Naive thymus-derived CD4-positive, alpha-beta T cell (primary cell): ENCODE results near the gene BICC1. TPM values are rescaled to one million over a fixed set of nuclear protein-coding genes. Genes with fewer than 3 reads are reported as not detected.

Source experiments
- ATAC-seq: fragments of 150-1000 bp; cut with Tn5 transposase; 2 replicates; pipeline ENCODE4 v1.10.0; 2021; ENCODE audit warnings: mild to moderate bottlenecking, moderate library complexity
- CTCF ChIA-PET: fragments of 350-600 bp; sonication (Branson Sonifier 250); formaldehyde crosslinking; loops from one replicate; lab custom pipeline; 2021; ENCODE audit warnings: antibody characterized with exemption; lab: Charles Lee
- POLR2A ChIA-PET: fragments of 350-600 bp; sonication (Branson Sonifier 250); formaldehyde crosslinking; loops from one replicate; lab custom pipeline; 2021; ENCODE audit warnings: antibody characterized with exemption, inconsistent platforms; lab: Charles Lee
- DNase-seq, 9 donors: peaks; one replicate each; pipeline versions ENCODE4 v3.0.0 to v3.0.0-alpha.2; 2020 to 2022; ENCODE audit warnings: mixed read lengths in 1 of 9
- H3K27ac ChIP-seq: one replicate; pipeline ENCODE4 v1.7.0; 2013; ENCODE audit warnings: mild to moderate bottlenecking, low read depth, low read length, moderate library complexity
- H3K27me3 ChIP-seq, 2 donors: one replicate each; pipeline ENCODE4 v1.7.0; 2013; ENCODE audit warnings: low read length in 2 of 2, mild to moderate bottlenecking in 2 of 2, moderate library complexity in 2 of 2; ENCODE audit not compliant: control insufficient read depth in 2 of 2, insufficient read depth in 2 of 2
- H3K36me3 ChIP-seq, 3 experiments: 1 replicate in 2 of 3; 2 replicates in 1 of 3; pipeline ENCODE4 v1.7.0; 2013; ENCODE audit warnings: low read length in 3 of 3, mild to moderate bottlenecking in 3 of 3, moderate library complexity in 1 of 3; ENCODE audit not compliant: insufficient read depth in 3 of 3, control insufficient read depth in 2 of 3
- H3K4me1 ChIP-seq, 2 donors: one replicate each; pipeline ENCODE4 v1.7.0; 2013; ENCODE audit warnings: low read length in 2 of 2, mild to moderate bottlenecking in 2 of 2, moderate library complexity in 1 of 2; ENCODE audit not compliant: control insufficient read depth in 2 of 2, insufficient read depth in 2 of 2
- H3K4me3 ChIP-seq: 2 replicates; pipeline ENCODE4 v1.7.0; 2013; ENCODE audit warnings: mild to moderate bottlenecking, low read length
- H3K9me3 ChIP-seq, 3 experiments: 1 replicate in 2 of 3; 2 replicates in 1 of 3; pipeline ENCODE4 v1.7.0; 2013; ENCODE audit warnings: low read length in 3 of 3; ENCODE audit not compliant: control insufficient read depth in 2 of 3
- H3K27ac Mint-ChIP-seq, 9 donors: one replicate each; pipeline ENCODE4 v1.8.0; 2020 to 2022; ENCODE audit warnings: mixed read lengths in 9 of 9, mild to moderate bottlenecking in 8 of 9, moderate library complexity in 5 of 9, inconsistent platforms in 2 of 9
- H3K27me3 Mint-ChIP-seq, 5 donors: one replicate each; pipeline ENCODE4 v1.8.0; 2021 to 2022; ENCODE audit warnings: mixed read lengths in 5 of 5, mild to moderate bottlenecking in 1 of 5
- H3K36me3 Mint-ChIP-seq, 5 donors: one replicate each; pipeline ENCODE4 v1.8.0; 2020 to 2022; ENCODE audit warnings: mixed read lengths in 5 of 5, mild to moderate bottlenecking in 3 of 5, inconsistent platforms in 1 of 5
- H3K4me1 Mint-ChIP-seq, 7 donors: one replicate each; pipeline ENCODE4 v1.8.0; 2020 to 2022; ENCODE audit warnings: mixed read lengths in 7 of 7, mild to moderate bottlenecking in 3 of 7, inconsistent platforms in 1 of 7
- H3K4me3 Mint-ChIP-seq, 10 donors: one replicate each; pipeline ENCODE4 v1.8.0; 2020 to 2022; ENCODE audit warnings: mild to moderate bottlenecking in 10 of 10, mixed read lengths in 10 of 10, moderate library complexity in 6 of 10, inconsistent platforms in 2 of 10
- H3K9me3 Mint-ChIP-seq, 11 donors: one replicate each; pipeline ENCODE4 v1.8.0; 2020 to 2022; ENCODE audit warnings: mixed read lengths in 11 of 11, mild to moderate bottlenecking in 4 of 11, inconsistent platforms in 1 of 11, moderate library complexity in 1 of 11
- intact Hi-C, 2 donors: fragments of 100-400 bp; cut with micrococcal nuclease; formaldehyde crosslinking; loops; one replicate each; pipeline ENCODE4 v1.15.1; 2023
- polyA plus RNA-seq, 2 donors: library from polyadenylated mRNA; unstranded; fragments of 300-500 nt; fragmentation: Illumina TruSeq; gene quantifications; one replicate each; pipeline ENCODE4 v1.2.3, GENCODE V29; 2021
- total RNA-seq, 6 experiments: library from RNA in 5 of 6; stranded (reverse) in 5 of 6; gene quantifications; 1 replicate in 5 of 6; 2 replicates in 1 of 6; pipeline ENCODE4 v1.2.3 and lab custom pipeline; 2021 to 2026

The BICC1 gene
- total and polyA plus RNA-seq, 7 experiments from 2014 or later: 0.05 to 0.10 TPM; not detected in 5

GRCh38 chr10:58477122-58477521, 35.5 kb upstream of the BICC1 start:
- H3K27me3 ChIP-seq: no peaks in the 10 kb centered on the region
- Mint-ChIP-seq H3K4me3 (no peak overlapping the region), H3K36me3 (no peaks in the 10 kb centered on the region), H3K27me3 (peaks cover 0 to 51% (median 29%) of the 10 kb centered on the region in 5 donors), H3K27ac (no peak overlapping the region), H3K9me3 (peaks cover 0 to 3% (median 0%) of the 10 kb centered on the region in 11 donors), H3K4me1 (peaks cover 0 to 4% (median 0%) of the 10 kb centered on the region in 7 donors)
- H3K9me3 ChIP-seq: no peaks in the 10 kb centered on the region
- H3K27ac ChIP-seq: no peak overlapping the region
- intact Hi-C loops: no loop called here
- ChIA-PET POLR2A (no interaction called here), CTCF (no interaction called here)
- no peak for ATAC-seq
- no peaks in the 10 kb centered on the region for H3K4me1 ChIP-seq
- no peaks in the 10 kb centered on the region for H3K36me3 ChIP-seq
- DNase-seq: no peak
- no peak overlapping the region for H3K4me3 ChIP-seq

- CTCF ChIA-PET: no interaction called here
- Histone ChIP-seq H3K27me3 (no peaks in the 10 kb centered on the region), H3K4me1 (no peaks in the 10 kb centered on the region), H3K36me3 (no peaks in the 10 kb centered on the region), H3K27ac (no peak overlapping the region), H3K4me3 (no peak overlapping the region), H3K9me3 (no peaks in the 10 kb centered on the region)
- peaks cover 0 to 3% (median 0%) of the 10 kb centered on the region in 11 donors for H3K9me3 Mint-ChIP-seq
- intact Hi-C loops: no loop called here
- H3K4me1 Mint-ChIP-seq: peaks cover 0 to 4% (median 0%) of the 10 kb centered on the region in 7 donors
- H3K4me3 Mint-ChIP-seq: no peak overlapping the region
- no peak for ATAC-seq
- no peak for DNase-seq
- H3K36me3 Mint-ChIP-seq: no peaks in the 10 kb centered on the region
- POLR2A ChIA-PET: no interaction called here
- peaks cover 0 to 49% (median 29%) of the 10 kb centered on the region in 5 donors for H3K27me3 Mint-ChIP-seq
- H3K27ac Mint-ChIP-seq: no peak overlapping the region
Measured at GRCh38 chr10:58477902-58478301, 34.8 kb upstream of the BICC1 start.

GRCh38 chr10:58479045-58479444, 33.6 kb upstream of the BICC1 start:
- Mint-ChIP-seq H3K9me3 (peaks cover 0 to 3% (median 0%) of the 10 kb centered on the region in 11 donors), H3K36me3 (no peaks in the 10 kb centered on the region), H3K4me1 (peaks cover 0 to 4% (median 0%) of the 10 kb centered on the region in 7 donors), H3K27ac (no peak overlapping the region), H3K27me3 (peaks cover 0 to 46% (median 27%) of the 10 kb centered on the region in 5 donors), H3K4me3 (no peak overlapping the region)
- Histone ChIP-seq H3K4me1 (no peaks in the 10 kb centered on the region), H3K27ac (no peak overlapping the region), H3K4me3 (no peak overlapping the region), H3K36me3 (no peaks in the 10 kb centered on the region), H3K9me3 (no peaks in the 10 kb centered on the region), H3K27me3 (no peaks in the 10 kb centered on the region)
- intact Hi-C loops: no loop called here
- ChIA-PET CTCF (no interaction called here), POLR2A (no interaction called here)
- ATAC-seq (no peak), DNase-seq (no peak)

GRCh38 chr10:58480321-58480720, 32.4 kb upstream of the BICC1 start:
- Histone ChIP-seq H3K36me3 (no peaks in the 10 kb centered on the region), H3K9me3 (no peaks in the 10 kb centered on the region), H3K27me3 (no peaks in the 10 kb centered on the region), H3K4me3 (no peak overlapping the region), H3K27ac (no peak overlapping the region), H3K4me1 (no peaks in the 10 kb centered on the region)
- H3K27ac Mint-ChIP-seq: no peak overlapping the region
- H3K27me3 Mint-ChIP-seq: peaks cover 0 to 42% (median 23%) of the 10 kb centered on the region in 5 donors
- DNase-seq (no peak), ATAC-seq (no peak)
- CTCF ChIA-PET: interaction anchor here (0.6 kb wide), 1 partner anchor 50 kb away, joined by 3 read pairs; no protein-coding TSS in a partner anchor
- H3K4me3 Mint-ChIP-seq: no peak overlapping the region
- intact Hi-C loops: no loop called here
- H3K9me3 Mint-ChIP-seq: peaks cover 0 to 3% (median 0%) of the 10 kb centered on the region in 11 donors
- no peaks in the 10 kb centered on the region for H3K36me3 Mint-ChIP-seq
- peaks cover 0 to 2% (median 0%) of the 10 kb centered on the region in 7 donors for H3K4me1 Mint-ChIP-seq
- POLR2A ChIA-PET: no interaction called here

GRCh38 chr10:58481569-58482109, 31.0 kb upstream of the BICC1 start:
- ATAC-seq: no peak
- Mint-ChIP-seq H3K4me3 (no peak overlapping the region), H3K4me1 (peaks cover 0 to 2% (median 0%) of the 10 kb centered on the region in 7 donors), H3K27me3 (peaks cover 0 to 31% (median 19%) of the 10 kb centered on the region in 5 donors), H3K36me3 (no peaks in the 10 kb centered on the region), H3K27ac (no peak overlapping the region), H3K9me3 (peaks cover 0 to 3% (median 0%) of the 10 kb centered on the region in 11 donors)
- H3K9me3 ChIP-seq: no peaks in the 10 kb centered on the region
- no peak for DNase-seq
- H3K4me3 ChIP-seq: no peak overlapping the region
- POLR2A ChIA-PET: no interaction called here
- H3K4me1 ChIP-seq: no peaks in the 10 kb centered on the region
- H3K27ac ChIP-seq: no peak overlapping the region
- intact Hi-C loops: no loop called here
- CTCF ChIA-PET: no interaction called here
- no peaks in the 10 kb centered on the region for H3K36me3 ChIP-seq
- H3K27me3 ChIP-seq: no peaks in the 10 kb centered on the region

GRCh38 chr10:58486821-58487220, 25.9 kb upstream of the BICC1 start:
- POLR2A ChIA-PET: no interaction called here
- Mint-ChIP-seq H3K4me1 (no peaks in the 10 kb centered on the region), H3K9me3 (no peaks in the 10 kb centered on the region), H3K4me3 (no peak overlapping the region), H3K27me3 (peaks cover 0 to 21% (median 10%) of the 10 kb centered on the region in 5 donors), H3K36me3 (no peaks in the 10 kb centered on the region), H3K27ac (no peak overlapping the region)
- no peaks in the 10 kb centered on the region for H3K9me3 ChIP-seq
- no peaks in the 10 kb centered on the region for H3K36me3 ChIP-seq
- H3K4me3 ChIP-seq: no peak overlapping the region
- CTCF ChIA-PET: no interaction called here
- no peak for DNase-seq
- ATAC-seq: no peak
- intact Hi-C loops: no loop called here
- H3K27ac ChIP-seq: no peak overlapping the region
- no peaks in the 10 kb centered on the region for H3K4me1 ChIP-seq
- no peaks in the 10 kb centered on the region for H3K27me3 ChIP-seq

GRCh38 chr10:58488921-58489320, 23.8 kb upstream of the BICC1 start:
- ChIA-PET POLR2A (no interaction called here), CTCF (no interaction called here)
- H3K36me3 ChIP-seq: no peaks in the 10 kb centered on the region
- no peaks in the 10 kb centered on the region for H3K4me1 ChIP-seq
- Mint-ChIP-seq H3K9me3 (no peaks in the 10 kb centered on the region), H3K27me3 (peaks cover 0 to 17% (median 0%) of the 10 kb centered on the region in 5 donors), H3K27ac (no peak overlapping the region), H3K4me1 (no peaks in the 10 kb centered on the region), H3K36me3 (no peaks in the 10 kb centered on the region), H3K4me3 (no peak overlapping the region)
- no peaks in the 10 kb centered on the region for H3K27me3 ChIP-seq
- DNase-seq (no peak), ATAC-seq (no peak)
- H3K27ac ChIP-seq: no peak overlapping the region
- no peak overlapping the region for H3K4me3 ChIP-seq
- intact Hi-C loops: no loop called here
- H3K9me3 ChIP-seq: no peaks in the 10 kb centered on the region
